Measurements from ENCODE around the gene E4F1. TPM values are rescaled to one million over a fixed set of nuclear protein-coding genes. Genes with fewer than 3 reads are reported as not detected.

E4F1 gene
- total and polyA plus RNA-seq, 5 donors from 2014 or later, result 11.6 to 38.7 (median 14.9) TPM

DNA sequence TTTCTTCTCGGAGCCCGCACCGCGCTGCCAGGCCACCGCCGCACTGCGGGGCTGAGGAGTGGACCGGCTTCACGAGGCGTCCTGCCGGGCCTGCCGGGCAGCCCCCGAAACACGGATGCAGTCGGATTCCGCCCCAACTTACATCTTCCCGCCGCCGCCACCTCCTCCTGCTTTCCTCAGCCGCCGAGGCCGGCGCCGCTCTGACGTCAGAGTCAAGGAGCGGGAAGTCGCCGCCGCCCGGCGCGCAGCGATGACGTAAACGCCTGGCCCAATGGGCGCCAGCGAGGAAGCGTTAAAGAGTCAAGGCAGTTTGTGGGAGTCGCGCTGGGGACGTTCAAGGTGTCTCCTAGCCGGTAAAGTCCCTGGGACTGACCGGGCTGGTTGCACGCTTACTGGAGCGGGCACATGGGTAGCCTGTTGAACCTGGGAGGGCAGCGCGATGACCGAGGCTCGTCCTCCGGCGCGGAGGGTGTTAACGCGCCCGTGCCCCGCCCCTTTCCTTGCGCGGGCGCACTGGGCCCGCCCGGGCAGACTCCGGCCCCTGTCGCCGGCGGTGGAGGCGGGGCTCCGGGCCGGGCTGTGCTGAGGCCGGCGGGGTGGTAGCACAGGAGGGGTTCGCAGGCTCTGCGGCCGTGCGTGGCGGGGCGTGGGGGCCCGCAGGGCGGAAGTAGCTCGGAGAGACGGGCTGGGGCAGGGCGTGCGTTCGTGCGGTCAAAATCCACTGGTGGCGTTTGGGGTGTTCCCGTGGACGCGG is 44.7 kb downstream of the E4F1 start, which contains the start of gene RNPS1:
Gene RNPS1 (minus strand): TSS at position 214 of the 754 bp plus-strand sequence. CDS start 3,483 bp downstream, outside the sequence.
- Mint-ChIP-seq H3K27ac (peak within 1 kb of the TSS; percentile 96 to 99 (median 98)), H3K9me3 (no peaks in the 10 kb centered on the region), H3K4me3 (peak within 1 kb of the TSS; percentile 95 to 98 (median 98)), H3K27me3 (no peaks in the 10 kb centered on the region), H3K36me3 (peaks cover 3% of the 10 kb centered on the region), H3K4me1 (peaks cover 7 to 47% (median 33%) of the 10 kb centered on the region in 4 donors)
- ATAC-seq (ENCODE audit: low read depth in 2 of 2) (peak; percentile 79 to 84), DNase-seq (peak; percentile 94 to 97 (median 96))
- Histone ChIP-seq H3K4me3 (ENCODE audit: low read depth, low read length) (peak within 1 kb of the TSS; percentile 69), H3K9me3 (ENCODE audit: control insufficient read depth in 2 of 2, low read length in 2 of 2) (no peaks in the 10 kb centered on the region), H3K4me1 (ENCODE audit: control insufficient read depth, insufficient read depth, low read length, poor library complexity, severe bottlenecking) (peaks cover 32% of the 10 kb centered on the region), H3K27me3 (ENCODE audit: control insufficient read depth, insufficient read depth, low read length) (no peaks in the 10 kb centered on the region), H3K27ac (ENCODE audit: insufficient read depth, low read length, poor library complexity, severe bottlenecking) (peak within 1 kb of the TSS; percentile 95), H3K36me3 (ENCODE audit: control insufficient read depth, insufficient read depth, low read length) (peaks cover 17% of the 10 kb centered on the region)

DNA sequence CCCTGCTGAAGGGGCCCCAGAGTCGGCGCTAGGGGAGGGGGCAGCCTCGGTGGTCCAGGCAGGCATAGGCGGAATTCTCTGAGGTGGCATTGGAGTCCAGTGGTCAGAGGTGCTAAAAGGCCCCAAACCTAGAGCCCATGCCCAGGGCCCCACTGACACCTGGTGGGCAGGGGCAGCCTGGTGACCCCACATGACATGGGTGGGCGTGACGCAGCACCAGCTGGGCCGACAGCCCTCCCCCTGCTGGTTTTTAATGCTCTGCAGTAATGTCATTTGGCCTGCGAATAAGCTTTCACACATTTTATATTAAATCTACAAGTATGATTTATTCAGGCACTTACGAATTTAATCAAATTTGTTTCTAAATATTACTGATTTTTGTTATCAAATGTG is 46.7 kb downstream of the E4F1 start:
- no peaks in the 10 kb centered on the region for H3K36me3 Mint-ChIP-seq
- Histone ChIP-seq H3K27me3 (ENCODE audit: control insufficient read depth, insufficient read depth, low read length) (no peaks in the 10 kb centered on the region), H3K9me3 (ENCODE audit: control insufficient read depth in 2 of 2, low read length in 2 of 2) (no peaks in the 10 kb centered on the region), H3K4me3 (ENCODE audit: low read depth, low read length) (no peak overlapping the region), H3K4me1 (ENCODE audit: control insufficient read depth, insufficient read depth, low read length, poor library complexity, severe bottlenecking) (peaks cover 28% of the 10 kb centered on the region), H3K27ac (ENCODE audit: insufficient read depth, low read length, poor library complexity, severe bottlenecking) (no peak overlapping the region), H3K36me3 (ENCODE audit: control insufficient read depth, insufficient read depth, low read length) (no peaks in the 10 kb centered on the region)
- DNase-seq, result no peak
- peaks cover 7 to 38% (median 25%) of the 10 kb centered on the region in 4 donors for H3K4me1 Mint-ChIP-seq
- H3K27me3 Mint-ChIP-seq, result no peaks in the 10 kb centered on the region
- H3K4me3 Mint-ChIP-seq, result peak overlapping the region; percentile 9 to 98 (median 74)
- H3K9me3 Mint-ChIP-seq, result no peaks in the 10 kb centered on the region
- peak overlapping the region in 1 of 3 donors; percentile 96 for H3K27ac Mint-ChIP-seq
- ATAC-seq (ENCODE audit: low read depth in 2 of 2), result no peak

DNA sequence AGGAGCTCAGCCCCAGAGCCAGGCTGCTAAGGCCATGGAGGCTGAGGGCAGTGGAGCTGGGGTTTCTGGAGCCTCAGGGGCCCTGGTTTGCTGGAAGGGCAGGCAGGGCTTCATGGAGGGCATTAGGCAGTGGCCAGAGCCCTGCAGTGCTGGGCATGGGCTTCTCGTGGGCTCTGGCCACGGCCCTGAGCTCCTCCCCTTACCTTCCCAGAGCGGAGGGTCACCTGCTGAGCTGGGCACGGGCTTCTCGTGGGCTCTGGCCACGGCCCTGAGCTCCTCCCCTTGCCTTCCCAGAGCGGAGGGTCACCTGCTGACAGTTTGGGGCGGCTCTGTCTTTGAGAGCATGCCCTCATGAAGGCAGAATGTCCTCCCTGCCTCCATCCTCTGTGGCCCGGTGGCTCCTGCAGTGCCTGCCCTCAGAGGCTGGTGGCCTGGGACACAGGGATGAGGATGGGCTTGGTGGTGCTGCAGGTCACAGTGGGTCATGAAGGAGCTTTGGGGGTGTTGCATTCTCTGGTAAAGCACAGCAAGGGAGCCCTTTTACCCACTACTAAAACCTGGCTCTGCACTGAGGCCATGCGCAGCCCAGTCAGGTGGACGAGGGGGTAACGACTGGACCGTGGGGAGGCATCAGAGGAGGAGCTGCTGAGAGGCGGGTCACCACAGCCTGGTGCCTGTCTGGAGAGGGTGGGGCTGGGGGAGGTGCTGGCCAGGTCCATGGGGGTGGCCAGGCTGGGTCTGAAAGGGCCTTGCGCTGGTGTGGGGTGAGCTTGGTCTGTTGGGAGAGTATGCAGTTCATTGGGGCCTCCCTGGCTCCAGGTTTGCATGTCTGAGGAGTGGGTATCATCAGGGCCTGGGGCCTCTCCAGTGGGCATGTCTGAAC is 47.4 kb downstream of the E4F1 start:
- no peaks in the 10 kb centered on the region for H3K27me3 Mint-ChIP-seq
- H3K27ac Mint-ChIP-seq, result no peak overlapping the region
- Histone ChIP-seq H3K27ac (ENCODE audit: insufficient read depth, low read length, poor library complexity, severe bottlenecking) (no peak overlapping the region), H3K9me3 (ENCODE audit: control insufficient read depth in 2 of 2, low read length in 2 of 2) (no peaks in the 10 kb centered on the region), H3K4me1 (ENCODE audit: control insufficient read depth, insufficient read depth, low read length, poor library complexity, severe bottlenecking) (peaks cover 22% of the 10 kb centered on the region), H3K36me3 (ENCODE audit: control insufficient read depth, insufficient read depth, low read length) (no peaks in the 10 kb centered on the region), H3K4me3 (ENCODE audit: low read depth, low read length) (no peak overlapping the region), H3K27me3 (ENCODE audit: control insufficient read depth, insufficient read depth, low read length) (no peaks in the 10 kb centered on the region)
- H3K4me1 Mint-ChIP-seq, result peaks cover 7 to 31% (median 19%) of the 10 kb centered on the region in 4 donors
- H3K4me3 Mint-ChIP-seq, result peak overlapping the region in 2 of 4 donors; percentile 7 to 54
- no peaks in the 10 kb centered on the region for H3K9me3 Mint-ChIP-seq
- ATAC-seq (ENCODE audit: low read depth in 2 of 2) (no peak), DNase-seq (no peak)
- no peaks in the 10 kb centered on the region for H3K36me3 Mint-ChIP-seq

DNA sequence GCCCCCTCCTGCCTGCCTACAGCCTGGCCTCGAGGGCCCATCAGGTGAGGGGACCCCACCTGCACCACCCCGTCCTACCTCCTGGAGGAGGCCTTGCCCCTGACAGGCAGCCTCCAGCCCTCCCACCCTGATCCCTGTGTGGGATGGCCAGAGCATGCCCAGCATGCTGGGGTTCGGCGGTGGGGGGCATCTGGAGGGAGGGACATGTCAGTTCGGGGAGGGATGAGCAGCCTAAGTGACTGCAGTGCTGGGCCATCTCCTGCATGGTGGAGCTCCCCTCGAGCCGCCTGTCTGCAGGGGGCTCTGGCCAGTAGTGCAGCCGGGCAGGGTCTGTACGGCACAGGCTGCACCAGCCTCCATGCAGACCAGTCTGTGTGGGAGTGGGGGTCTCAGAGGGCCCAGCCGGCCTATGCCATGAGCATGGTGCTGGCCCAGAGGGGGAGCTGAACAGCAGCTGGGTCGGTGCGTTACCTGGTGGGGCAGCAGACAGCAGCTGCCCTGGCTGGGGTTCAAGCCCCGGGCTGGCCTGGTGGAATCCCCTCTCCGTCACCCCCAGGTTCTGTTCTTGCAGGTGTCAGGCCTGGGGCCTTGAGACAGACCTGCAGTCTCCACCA is 48.6 kb downstream of the E4F1 start:
- H3K36me3 Mint-ChIP-seq, result no peaks in the 10 kb centered on the region
- no peak for ATAC-seq (ENCODE audit: low read depth in 2 of 2)
- no peak for DNase-seq

DNA sequence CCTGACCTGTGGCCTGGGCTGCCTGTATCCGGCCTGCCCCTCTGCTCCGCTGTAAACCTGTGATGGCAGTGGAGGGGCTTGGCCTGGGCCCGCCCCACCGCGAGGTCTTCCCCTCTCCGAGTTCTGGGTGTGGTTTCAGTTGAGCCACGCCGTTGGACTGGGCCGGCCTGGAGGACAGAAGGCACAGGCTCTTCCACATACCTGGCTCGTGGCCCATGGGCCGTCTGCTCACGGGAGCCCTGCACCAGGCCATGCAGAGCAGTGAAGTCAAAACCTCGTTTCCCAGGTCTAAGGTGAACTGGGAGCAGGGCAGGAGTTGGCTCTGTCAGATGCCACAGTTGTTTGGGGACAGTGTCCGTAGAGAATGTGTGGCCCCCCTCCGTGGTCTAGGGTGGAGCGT is 50.1 kb downstream of the E4F1 start:
- peaks cover 0 to 11% (median 6%) of the 10 kb centered on the region in 4 donors for H3K4me1 Mint-ChIP-seq
- no peaks in the 10 kb centered on the region for H3K27me3 ChIP-seq (ENCODE audit: control insufficient read depth, insufficient read depth, low read length)
- no peak overlapping the region for H3K4me3 ChIP-seq (ENCODE audit: low read depth, low read length)
- ATAC-seq (ENCODE audit: low read depth in 2 of 2) (no peak), DNase-seq (no peak)
- no peaks in the 10 kb centered on the region for H3K36me3 Mint-ChIP-seq
- H3K4me3 Mint-ChIP-seq, result peak overlapping the region in 1 of 4 donors; percentile 27
- no peaks in the 10 kb centered on the region for H3K9me3 ChIP-seq (ENCODE audit: control insufficient read depth in 2 of 2, low read length in 2 of 2)
- no peaks in the 10 kb centered on the region for H3K9me3 Mint-ChIP-seq
- H3K27ac ChIP-seq (ENCODE audit: insufficient read depth, low read length, poor library complexity, severe bottlenecking), result no peak overlapping the region
- no peaks in the 10 kb centered on the region for H3K27me3 Mint-ChIP-seq
- H3K27ac Mint-ChIP-seq, result no peak overlapping the region
- H3K36me3 ChIP-seq (ENCODE audit: control insufficient read depth, insufficient read depth, low read length), result no peaks in the 10 kb centered on the region
- peaks cover 15% of the 10 kb centered on the region for H3K4me1 ChIP-seq (ENCODE audit: control insufficient read depth, insufficient read depth, low read length, poor library complexity, severe bottlenecking)

More for the DNA sequence above, 48.6 kb downstream of the E4F1 start:
- Mint-ChIP-seq H3K4me1 (peaks cover 2 to 19% (median 10%) of the 10 kb centered on the region in 4 donors), H3K9me3 (no peaks in the 10 kb centered on the region), H3K27me3 (no peaks in the 10 kb centered on the region), H3K4me3 (no peak overlapping the region), H3K27ac (no peak overlapping the region)
- Histone ChIP-seq H3K4me1 (ENCODE audit: control insufficient read depth, insufficient read depth, low read length, poor library complexity, severe bottlenecking) (peaks cover 15% of the 10 kb centered on the region), H3K9me3 (ENCODE audit: control insufficient read depth in 2 of 2, low read length in 2 of 2) (no peaks in the 10 kb centered on the region), H3K36me3 (ENCODE audit: control insufficient read depth, insufficient read depth, low read length) (no peaks in the 10 kb centered on the region), H3K27ac (ENCODE audit: insufficient read depth, low read length, poor library complexity, severe bottlenecking) (no peak overlapping the region), H3K27me3 (ENCODE audit: control insufficient read depth, insufficient read depth, low read length) (no peaks in the 10 kb centered on the region), H3K4me3 (ENCODE audit: low read depth, low read length) (no peak overlapping the region)

DNA sequence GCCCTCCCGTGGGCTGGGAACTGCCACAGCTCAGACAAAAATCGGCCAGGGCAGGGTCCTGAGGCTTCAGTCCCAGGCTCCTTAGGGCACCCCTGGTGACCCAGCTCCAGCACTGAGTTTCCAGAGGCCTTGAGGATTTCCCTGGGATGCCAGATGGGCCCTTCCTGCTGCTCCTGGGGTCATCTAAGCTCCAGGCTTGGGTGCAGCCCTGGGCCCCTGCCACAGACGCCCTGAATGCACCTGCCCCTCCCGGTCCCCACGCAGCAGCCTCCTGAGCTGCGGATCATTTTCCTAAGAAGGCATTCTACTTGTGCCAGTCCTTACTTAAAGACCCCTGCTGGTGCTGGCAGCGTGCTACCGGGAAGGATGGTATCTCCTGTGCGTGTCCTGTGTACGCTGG is 50.5 kb downstream of the E4F1 start:
- Histone ChIP-seq H3K27ac (ENCODE audit: insufficient read depth, low read length, poor library complexity, severe bottlenecking) (no peak overlapping the region), H3K4me1 (ENCODE audit: control insufficient read depth, insufficient read depth, low read length, poor library complexity, severe bottlenecking) (peaks cover 11% of the 10 kb centered on the region), H3K9me3 (ENCODE audit: control insufficient read depth in 2 of 2, low read length in 2 of 2) (no peaks in the 10 kb centered on the region), H3K4me3 (ENCODE audit: low read depth, low read length) (no peak overlapping the region), H3K27me3 (ENCODE audit: control insufficient read depth, insufficient read depth, low read length) (no peaks in the 10 kb centered on the region), H3K36me3 (ENCODE audit: control insufficient read depth, insufficient read depth, low read length) (no peaks in the 10 kb centered on the region)
- no peak for DNase-seq
- Mint-ChIP-seq H3K36me3 (no peaks in the 10 kb centered on the region), H3K27ac (no peak overlapping the region), H3K4me3 (no peak overlapping the region), H3K27me3 (no peaks in the 10 kb centered on the region), H3K9me3 (no peaks in the 10 kb centered on the region), H3K4me1 (peaks cover 0 to 10% (median 5%) of the 10 kb centered on the region in 4 donors)
- ATAC-seq (ENCODE audit: low read depth in 2 of 2), result no peak

DNA sequence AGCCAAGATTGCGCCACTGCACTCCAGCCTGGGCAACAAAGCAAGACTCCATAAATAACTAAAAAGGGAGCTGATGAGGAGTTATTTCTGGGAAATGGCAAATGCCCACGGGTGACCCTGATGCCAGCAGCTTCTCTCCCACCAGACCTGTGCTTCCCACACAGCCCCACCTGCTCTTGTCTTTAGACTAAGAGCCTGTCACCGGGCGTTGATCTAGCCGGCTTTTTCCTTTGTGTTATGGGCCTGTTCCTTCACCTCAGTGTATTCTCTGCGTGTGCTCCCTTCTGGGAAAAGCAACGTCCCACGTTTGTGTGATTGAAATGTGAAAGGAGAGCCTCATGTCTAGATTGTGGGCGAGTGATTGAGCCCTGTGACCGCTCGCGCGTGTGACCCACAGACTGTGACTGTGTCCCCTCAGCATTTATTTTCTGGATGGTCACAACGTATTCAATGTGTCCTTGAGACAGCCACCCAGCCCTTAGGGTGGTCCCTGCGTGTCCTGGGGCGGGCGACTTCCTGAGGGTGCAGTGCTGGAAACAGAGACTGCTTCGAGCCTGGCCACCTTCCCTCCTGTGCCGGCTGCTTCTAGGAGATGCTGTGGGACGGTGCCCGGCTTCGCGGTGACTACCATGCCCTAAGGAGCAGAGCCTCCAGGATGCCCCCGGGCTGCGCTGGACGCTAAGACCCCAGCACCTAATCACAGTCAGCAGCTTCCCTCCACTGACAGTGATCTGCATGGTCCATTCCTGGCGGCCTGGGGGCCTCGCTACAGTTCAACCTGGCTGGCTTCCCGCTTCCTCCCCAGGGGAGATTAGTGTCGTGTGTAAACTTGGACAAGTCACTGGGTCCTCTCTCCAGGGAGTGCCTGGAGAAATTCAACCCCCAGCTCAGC is 52.3 kb downstream of the E4F1 start:
- Histone ChIP-seq H3K27ac (ENCODE audit: insufficient read depth, low read length, poor library complexity, severe bottlenecking) (no peak overlapping the region), H3K4me1 (ENCODE audit: control insufficient read depth, insufficient read depth, low read length, poor library complexity, severe bottlenecking) (no peaks in the 10 kb centered on the region), H3K4me3 (ENCODE audit: low read depth, low read length) (no peak overlapping the region), H3K27me3 (ENCODE audit: control insufficient read depth, insufficient read depth, low read length) (no peaks in the 10 kb centered on the region), H3K36me3 (ENCODE audit: control insufficient read depth, insufficient read depth, low read length) (no peaks in the 10 kb centered on the region), H3K9me3 (ENCODE audit: control insufficient read depth in 2 of 2, low read length in 2 of 2) (no peaks in the 10 kb centered on the region)
- H3K9me3 Mint-ChIP-seq, result no peaks in the 10 kb centered on the region
- no peaks in the 10 kb centered on the region for H3K27me3 Mint-ChIP-seq
- DNase-seq (no peak), ATAC-seq (ENCODE audit: low read depth in 2 of 2) (no peak)
- H3K4me3 Mint-ChIP-seq, result no peak overlapping the region
- no peak overlapping the region for H3K27ac Mint-ChIP-seq
- no peaks in the 10 kb centered on the region for H3K4me1 Mint-ChIP-seq
- H3K36me3 Mint-ChIP-seq, result no peaks in the 10 kb centered on the region

All from CD4-positive, CD25-positive, alpha-beta regulatory T cell (primary cell).